Hypothalamus (tissue), 51 donors: ENCODE data around the gene HDAC1.
A peak's percentile ranks its signal among the peaks of the same experiment; 100 is the strongest.
"Not testable (repeated sequence)": the region's sequence is repeated elsewhere in the genome, so short reads cannot be mapped to it uniquely, and the experiment has no call there.

Source experiments
- DNase-seq, 51 donors: peaks; one replicate each; lab custom pipeline; 2025; lab: John Stamatoyannopoulos, UW

The HDAC1 gene

DNA sequence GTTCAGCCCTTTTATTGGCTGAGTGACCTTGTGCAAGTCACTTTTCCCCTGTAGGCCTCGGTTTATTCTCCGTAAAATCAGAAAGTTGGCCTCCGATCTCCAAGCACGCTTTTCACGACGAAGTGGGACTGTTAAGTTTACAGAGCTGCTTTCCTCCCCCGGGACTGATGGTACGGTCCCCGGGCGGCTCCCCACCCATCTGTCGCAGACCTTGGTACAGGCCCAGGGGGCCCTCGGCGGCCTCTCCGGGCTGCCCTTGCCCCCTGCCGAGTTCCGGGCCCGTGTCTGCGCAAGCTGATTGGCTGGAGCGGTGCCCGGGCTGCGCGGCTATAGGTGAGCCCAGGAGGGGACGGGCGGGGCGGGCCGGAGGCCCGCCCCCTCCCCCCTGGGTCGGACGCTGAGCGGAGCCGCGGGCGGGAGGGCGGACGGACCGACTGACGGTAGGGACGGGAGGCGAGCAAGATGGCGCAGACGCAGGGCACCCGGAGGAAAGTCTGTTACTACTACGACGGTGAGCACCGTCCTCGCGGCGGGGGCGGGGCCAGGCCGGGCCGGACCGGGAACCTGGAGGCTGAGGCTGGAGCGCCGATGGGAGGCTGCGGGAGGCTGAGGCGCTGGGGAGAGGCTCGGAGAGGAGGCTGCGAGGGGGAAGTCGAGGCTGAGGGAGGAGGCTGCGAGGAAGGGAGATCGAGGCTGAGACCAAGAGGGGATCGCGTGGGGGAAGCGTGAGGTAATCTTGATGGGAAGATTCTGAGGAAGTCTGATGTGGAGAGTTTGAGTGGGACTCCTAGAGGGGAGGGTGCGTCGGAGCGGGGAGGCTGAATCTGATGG, at the start of gene HDAC1:
TSS of gene HDAC1 (plus strand) at position 376 of the 831 bp plus-strand sequence. CDS start at position 463, 87 bp downstream.
- DNase-seq = peak; percentile 33 to 91 (median 82)

DNA sequence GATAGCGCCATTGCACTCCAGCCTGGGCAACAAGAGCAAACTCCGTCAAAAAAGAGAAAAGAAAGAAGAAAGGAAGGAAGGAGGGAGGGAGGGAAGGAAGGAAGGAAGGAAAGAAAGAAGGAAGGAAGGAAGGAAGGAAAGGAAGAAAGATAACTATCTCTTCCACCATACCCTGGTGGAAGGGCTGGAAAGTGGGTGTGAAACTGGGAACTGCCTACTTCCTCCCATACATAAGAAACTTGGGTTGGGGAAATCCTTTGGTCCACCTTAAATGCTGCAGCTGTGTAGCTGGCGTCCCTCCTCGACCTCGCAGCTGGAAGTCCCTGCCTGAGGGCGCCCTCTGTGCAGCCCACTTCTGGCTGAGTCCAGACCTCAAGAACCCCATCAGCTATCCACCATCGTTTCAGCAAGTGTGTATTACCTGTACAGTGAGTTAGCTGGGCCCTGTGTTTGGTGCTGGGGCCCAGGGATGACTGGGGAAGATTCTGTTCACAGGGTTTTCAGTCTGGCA, 49.5 kb upstream of the HDAC1 start:
- peak in 31 of 51 donors; percentile 5 to 72 (median 24) for DNase-seq

DNA sequence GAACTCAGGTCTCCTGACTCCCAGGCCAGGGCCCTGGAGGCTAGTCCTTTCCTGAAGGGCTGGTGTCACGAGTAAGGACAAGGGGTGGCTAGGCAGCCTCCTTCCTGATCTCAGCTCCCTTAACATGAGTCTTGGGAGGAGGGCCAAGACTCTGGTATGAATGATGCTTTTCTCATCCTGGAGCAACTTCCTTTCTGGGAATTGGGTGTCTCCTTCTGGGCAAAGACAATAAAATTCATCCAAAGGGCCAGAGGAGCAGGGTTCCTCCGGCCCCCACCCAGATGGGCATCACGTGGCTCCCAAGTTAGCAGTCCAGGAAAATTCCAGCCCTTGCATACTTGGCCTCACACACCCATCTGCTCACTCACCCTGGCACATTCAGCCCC, 45.0 kb upstream of the HDAC1 start, which contains the start of gene FAM167B:
TSS of gene FAM167B (plus strand) at position 335 of the 386 bp plus-strand sequence. CDS start 200 bp downstream, outside the sequence.
- DNase-seq = no peak

DNA sequence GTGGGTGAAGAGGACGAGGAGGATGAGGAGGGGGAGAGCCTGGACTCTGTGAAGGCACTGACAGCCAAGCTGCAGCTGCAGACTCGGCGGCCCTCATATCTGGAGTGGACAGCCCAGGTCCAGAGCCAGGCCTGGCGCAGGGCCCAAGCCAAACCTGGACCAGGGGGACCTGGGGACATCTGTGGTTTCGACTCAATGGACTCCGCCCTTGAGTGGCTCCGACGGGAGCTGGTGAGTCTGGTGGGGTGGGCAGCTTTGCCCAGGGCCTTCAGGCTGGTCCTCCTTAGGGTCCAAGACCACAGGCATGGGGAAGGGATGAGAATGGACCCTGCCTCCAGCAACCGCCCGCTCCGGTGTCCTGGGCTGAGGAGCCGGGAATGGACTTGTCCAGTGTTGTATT, 44.4 kb upstream of the HDAC1 start:
- DNase-seq = no peak

DNA sequence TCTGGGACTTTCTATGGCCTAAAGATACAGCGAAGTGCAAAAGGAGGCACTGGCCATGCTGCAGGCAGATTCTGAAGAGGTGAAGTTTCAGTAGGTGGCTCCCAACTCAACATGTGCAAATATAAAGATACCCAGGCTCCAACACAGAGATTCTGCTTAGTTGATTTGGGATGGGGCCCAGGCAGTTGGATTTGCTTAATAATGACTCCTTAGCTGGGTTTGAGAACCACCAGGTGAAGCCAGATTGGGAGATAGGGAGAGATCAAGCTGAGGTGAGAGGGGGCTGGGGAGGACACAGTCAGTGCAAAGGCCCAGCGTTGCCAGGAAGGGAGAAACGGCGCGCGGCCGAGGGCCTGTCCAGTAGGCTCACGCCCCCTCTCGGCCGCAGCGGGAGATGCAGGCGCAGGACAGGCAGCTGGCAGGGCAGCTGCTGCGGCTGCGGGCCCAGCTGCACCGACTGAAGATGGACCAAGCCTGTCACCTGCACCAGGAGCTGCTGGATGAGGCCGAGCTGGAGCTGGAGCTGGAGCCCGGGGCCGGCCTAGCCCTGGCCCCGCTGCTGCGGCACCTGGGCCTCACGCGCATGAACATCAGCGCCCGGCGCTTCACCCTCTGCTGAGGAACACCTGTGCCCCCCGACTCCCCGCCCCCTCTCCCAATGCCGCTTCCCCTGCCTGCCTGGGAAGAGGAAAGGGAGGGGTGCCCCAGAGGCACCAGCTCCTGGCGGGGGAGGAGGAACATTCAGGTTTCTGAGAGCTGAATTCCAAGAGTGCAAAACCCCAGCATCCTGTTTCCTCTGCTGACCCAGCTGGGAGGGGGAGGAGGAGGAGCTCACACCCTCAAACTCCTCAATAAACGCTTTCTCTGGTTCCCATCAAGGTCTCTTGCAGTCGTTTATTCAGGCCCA, 43.6 kb upstream of the HDAC1 start:
- peak in 25 of 51 donors; percentile 2 to 59 (median 14) for DNase-seq

DNA sequence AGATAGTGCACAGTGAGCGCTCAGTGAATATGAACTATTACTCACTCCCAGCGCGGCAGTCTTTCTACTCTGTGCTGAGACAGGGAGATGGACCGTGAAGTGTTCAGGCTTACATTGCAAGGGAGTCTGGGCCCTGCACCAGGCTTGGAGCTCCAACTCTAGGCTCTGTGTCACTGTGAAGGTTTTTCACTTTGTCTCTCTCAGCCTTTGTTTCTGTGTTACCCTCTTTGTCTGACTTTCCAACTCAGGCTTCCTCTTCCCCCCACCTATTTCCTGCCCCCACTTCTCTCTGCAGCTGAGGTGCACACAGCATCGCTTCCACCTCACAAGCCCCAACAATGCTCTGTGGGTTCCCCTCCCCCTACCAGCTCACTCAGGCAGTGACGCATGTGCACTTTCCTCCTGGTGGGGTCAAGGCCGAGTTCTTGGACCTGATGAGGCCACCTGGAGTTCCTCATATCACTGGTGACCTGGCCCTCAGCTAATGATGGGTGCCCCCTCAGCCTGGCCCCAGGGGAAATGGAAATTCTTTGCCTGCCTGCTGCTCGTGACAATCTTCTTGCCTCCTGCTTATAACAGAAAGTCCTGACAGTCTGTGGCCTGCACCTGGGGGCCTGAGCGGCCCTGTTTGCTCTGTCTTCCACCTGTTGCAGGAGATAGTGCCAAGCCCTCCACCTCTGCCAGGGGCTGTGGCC, 41.9 kb upstream of the HDAC1 start:
- DNase-seq = peak in 1 of 51 donors; percentile 8

DNA sequence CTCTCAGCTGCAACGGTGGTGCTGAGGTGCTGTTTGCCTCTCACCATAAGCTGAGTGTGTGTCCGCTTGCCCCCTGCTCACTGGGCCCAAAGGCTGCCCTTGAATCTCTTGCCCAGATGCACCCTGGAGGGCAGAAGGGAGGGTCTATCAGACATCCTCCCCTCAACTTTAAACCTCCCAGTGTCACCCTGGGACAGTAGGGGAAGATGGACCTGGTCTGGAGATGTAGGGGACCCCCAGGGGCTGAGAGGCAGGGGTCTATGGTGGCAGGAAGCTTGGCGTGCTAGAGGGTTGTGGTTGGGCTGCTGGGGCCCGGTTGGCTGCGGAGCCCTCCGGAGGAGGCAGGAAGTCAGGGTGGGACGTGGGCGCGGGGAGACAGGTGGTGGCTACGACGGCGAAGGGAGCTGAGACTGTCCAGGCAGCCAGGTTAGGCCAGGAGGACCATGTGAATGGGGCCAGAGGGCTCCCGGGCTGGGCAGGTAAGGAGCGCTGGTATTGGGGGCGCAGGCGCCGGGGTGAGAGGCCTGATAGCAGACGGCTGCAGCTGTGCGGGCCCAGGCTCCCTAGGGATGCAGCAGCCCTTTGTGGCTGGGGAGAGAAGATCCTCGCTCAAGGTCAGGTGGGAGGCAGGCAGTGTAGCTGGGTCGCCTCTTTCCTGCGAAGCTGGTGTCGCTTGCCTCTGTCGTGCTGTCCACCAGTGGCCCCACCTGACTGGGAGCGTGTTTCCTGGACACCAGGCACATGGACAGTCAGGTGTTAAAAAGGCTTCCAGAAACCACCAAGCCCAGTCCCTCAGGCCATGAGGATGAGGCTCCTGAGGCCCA, 40.8 kb upstream of the HDAC1 start, which contains the start of gene LCK:
TSS of gene LCK (plus strand) at position 373 of the 824 bp plus-strand sequence. CDS start 23,065 bp downstream, outside the sequence.
- no peak for DNase-seq

DNA sequence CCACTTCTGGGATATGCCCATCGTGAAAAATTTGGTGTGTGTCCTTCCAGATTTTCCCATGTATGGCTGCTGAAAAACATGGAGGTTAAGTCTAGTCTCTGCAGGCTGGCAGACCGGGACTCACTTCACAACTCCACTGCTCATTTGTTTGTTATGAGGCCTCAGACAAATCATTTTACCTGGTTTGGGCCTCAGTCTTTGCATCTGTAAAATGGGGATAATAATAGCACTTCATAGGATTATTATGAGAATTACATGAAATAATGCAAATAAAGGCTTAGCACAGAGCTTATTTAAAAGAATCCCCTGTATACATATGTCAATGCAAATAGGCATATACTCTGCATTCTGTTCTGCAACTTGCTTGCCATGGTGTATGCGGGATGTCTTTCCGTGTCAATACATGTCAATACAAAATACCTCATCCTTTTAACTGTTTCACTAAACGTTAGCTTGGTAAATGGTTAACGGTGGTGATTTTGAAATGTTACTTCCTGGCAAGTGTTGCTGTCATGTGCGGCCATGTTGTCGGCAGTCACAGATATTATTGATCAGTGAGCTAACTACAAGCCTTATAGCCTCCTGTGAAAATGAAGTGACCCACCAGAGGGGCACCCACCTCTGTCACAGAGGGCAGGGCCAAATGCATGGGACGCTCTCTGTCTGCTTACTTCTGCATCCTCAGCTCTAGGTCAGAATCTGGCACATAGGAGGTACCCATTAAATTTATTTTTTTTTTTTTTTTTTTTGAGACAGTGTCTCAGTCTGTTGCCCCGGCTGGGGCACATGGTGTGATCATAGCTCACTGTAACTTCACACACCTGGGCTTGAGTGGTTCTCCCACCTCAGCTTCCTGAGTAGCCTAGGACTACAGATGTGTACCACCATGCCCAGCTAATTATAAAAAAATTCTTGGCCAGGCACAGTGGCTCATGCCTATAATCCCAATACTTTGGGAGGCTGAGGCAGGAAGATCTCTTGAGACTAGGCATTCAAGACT, 36.5 kb upstream of the HDAC1 start:
- DNase-seq = no peak

DNA sequence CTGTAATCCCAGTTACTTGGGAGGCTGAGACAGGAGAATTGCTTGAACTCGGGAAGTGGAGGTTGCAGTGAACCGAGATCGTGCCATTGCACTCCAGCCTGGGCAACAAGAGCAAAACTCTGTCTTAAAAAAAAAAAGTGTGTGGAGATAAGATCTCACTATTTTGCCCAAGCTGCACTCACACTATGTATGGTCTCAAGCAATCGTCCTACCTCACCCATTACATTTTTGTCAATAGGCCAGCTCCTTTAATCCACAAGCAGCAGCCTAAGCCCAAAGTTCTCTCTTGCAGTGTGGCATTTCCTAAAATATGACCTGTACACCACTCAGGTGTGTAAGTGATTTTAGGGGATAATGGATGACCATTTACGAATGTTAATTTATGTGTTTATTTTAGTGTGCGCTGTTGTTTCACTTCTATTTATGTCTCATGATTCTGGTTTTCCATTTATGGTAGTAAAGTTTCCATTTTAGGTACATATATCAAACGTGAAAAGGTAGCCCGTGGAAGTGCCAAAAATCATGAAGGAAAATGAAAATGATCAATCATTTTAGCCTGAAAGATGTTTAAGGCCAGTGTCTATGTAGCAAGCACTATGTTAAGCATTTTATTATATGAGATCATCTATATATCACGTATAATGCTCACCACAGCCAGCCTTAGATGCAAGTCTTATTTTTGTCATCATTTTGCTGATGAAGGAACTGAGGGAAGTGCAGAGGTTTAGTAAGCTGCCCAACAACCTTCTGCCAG, 35.2 kb upstream of the HDAC1 start:
- DNase-seq = no peak

DNA sequence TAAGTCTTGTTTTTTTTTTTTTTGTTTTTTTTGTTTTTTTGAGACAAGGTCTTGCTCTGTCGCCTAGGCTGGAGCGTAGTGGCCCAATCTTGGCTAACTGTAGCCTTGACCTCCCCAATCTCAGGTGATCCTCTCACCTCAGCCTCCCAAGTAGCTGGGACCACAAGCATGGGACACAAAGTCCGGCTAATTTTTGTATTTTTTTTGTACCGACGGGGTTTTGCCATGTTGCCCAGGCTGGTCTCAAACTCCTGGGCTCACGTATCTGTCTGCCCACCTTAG, 34.7 kb upstream of the HDAC1 start:
- DNase-seq = no peak

DNA sequence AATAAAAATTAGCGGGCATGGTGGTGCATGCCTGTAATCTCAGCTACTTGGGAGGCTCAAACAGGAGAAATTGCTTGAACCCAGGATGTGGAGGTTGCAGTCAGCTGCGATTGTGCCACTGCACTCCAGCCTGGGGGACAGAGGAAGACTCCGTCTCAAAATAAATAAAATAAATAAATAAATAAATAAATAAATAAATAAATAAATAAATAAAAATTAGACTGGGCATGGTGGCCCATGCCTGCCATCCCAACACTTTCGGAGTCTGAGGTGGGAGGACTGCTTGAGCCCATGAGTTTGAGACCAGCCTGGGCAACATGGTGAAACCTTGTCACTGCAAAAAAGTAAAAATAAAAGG, 28.7 kb upstream of the HDAC1 start:
- DNase-seq = not testable (repeated sequence)

DNA sequence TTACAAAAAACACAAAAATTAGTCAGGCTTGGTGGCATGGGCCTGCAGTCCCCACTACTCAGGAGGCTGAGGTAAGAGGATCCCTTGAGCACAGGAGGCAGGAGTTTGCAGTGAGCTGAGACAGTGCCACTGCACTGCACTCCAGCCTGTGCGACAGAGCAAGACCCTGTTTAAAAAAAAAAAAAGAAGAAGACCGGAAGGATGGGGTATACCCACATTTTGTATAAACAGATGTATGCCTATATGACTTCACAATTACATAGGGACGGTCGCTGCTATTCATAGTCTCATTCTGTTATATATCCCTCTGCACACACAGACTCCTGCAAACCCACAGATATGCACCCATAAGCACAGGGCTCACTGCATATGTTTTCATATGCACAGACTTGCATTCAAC, 28.1 kb upstream of the HDAC1 start:
- DNase-seq = no peak

DNA sequence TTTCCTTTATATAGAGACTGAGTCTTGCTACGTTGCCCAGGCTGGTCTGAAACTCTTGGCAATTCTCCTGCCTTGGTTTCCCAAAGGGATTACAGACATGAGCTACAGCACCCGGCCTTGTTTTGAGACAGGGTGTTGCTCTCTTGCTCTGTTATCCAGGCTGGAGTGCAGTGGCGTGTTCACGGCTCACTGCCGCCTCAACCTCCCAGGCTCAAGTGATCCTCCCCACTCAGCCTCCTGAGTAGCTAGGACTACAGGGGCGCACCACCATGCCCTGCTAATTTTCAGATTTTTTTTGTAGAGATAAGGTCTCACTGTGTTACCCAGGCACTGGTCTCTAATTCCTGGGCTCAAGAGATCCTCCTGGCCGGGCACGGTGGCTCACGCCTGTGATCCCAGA, 26.0 kb upstream of the HDAC1 start:
- DNase-seq = no peak

DNA sequence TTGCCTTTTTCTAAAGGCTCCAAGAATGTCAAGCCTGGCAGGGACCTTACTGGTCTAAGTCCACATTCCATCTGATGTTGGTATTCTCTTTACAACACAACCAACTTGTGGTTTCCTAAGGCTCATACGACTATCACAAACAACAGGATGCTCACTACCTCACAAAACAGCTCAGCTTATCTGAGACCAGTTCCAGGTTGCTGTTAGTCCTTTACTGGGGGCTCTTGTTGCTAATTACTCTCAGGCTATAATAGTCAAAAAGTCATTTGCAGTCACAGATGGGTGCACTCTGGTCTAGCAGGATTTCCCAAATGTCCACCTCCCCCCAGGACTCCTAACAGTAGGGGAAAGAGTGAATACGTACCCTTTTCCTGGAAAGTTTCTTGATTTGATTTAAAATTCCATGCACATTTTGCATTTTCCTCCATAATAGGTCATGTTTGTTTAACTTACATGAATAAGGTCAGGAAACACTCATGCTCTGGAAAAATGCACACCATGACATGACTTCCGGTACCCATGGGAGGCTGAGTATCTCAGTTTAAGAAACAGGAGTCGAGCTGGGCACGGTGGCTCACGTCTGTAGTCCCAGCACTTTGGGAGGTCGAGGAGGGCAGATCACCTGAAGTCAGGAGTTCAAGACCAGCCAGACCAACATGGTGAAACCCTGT, 24.8 kb upstream of the HDAC1 start:
- DNase-seq = no peak

DNA sequence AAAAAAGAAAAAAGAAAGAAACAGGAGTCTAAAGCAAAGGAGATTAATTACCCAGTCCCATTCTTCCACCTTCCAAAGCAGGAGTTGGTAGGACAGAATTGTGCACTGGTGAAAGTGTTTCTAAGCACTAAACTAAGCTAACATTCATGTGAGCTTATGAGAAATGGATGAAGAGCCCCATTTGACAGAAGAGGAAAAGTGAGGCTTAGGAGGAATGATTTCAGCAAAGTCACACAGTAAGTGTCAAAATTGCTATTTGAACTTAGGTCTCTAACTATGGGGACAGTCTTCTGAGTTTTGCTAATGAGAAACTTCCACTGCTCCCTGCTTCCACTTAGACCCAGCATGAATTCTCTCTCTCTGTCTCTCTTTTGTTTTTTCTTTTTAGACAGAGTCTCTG, 22.1 kb upstream of the HDAC1 start:
- DNase-seq = no peak

DNA sequence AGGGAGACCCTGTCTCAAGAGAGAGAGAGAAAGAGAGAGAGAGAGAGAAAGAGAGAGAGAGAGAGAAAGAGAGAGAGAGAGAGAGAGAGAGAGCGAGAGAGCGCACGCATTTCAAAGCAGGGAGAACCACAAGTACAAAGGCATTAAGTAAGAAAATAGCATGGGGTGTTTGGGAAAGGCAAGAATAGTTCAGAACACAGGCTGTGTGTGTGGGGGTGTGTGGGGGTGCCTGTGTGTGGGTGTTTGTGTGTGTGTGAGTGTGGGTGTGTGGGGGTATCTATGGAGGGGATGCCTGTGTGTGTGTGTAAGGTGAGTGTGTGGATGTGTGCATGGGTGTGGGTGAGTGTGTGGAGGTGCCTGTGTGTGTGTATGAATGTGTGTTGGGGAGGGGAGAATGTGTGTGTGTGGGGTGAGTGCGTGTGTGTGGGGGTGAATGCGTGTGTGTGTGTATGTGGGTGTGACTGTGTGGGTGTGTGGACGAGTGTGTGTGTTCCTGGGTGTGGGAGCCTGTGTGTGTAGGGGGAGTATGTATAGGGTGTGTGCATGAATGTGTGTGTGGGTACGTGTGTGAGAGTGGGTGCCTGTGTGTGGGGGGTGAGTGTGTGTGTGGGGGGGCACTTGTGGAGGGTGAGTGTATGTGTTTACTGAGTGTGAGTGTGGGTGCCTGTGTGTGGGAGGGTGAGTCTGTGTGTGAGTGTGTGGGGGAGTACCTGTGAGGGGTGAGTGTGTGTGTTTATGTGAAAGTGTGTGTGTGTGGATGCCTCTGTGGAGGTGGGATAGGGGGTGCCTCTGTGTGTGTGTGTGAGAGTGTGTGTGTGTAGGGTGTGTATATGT, 19.1 kb upstream of the HDAC1 start:
- no peak for DNase-seq
